Stimulated activated memory B cell treated with anti-CD40 and anti-IgM and Interleukin-4, amounts not matched to agents 10 μg/mL and 1 μg/mL and 100 μg/mL, for 72 hours (primary cell): Measurements from ENCODE around the gene CAMSAP1.

Experiments used
- ATAC-seq: fragments of 150-1000 bp; cut with Tn5 transposase; 2 replicates; pipeline ENCODE4 v1.10.0; 2021
- H3K27ac Mint-ChIP-seq: one replicate; pipeline ENCODE4 v1.8.0; 2022; ENCODE audit warnings: mild to moderate bottlenecking, mixed read lengths
- H3K27me3 Mint-ChIP-seq: one replicate; pipeline ENCODE4 v1.8.0; 2022; ENCODE audit warnings: mixed read lengths
- H3K36me3 Mint-ChIP-seq: one replicate; pipeline ENCODE4 v1.8.0; 2022; ENCODE audit warnings: mixed read lengths
- H3K4me1 Mint-ChIP-seq: one replicate; pipeline ENCODE4 v1.8.0; 2022; ENCODE audit warnings: mixed read lengths
- H3K4me3 Mint-ChIP-seq: one replicate; pipeline ENCODE4 v1.8.0; 2022; ENCODE audit warnings: mild to moderate bottlenecking, moderate library complexity, mixed read lengths
- H3K9me3 Mint-ChIP-seq: one replicate; pipeline ENCODE4 v1.8.0; 2022; ENCODE audit warnings: mixed read lengths

Gene CAMSAP1

GRCh38 chr9:135815830-135816650 is 91.3 kb downstream of the CAMSAP1 start:
- no peak for ATAC-seq
- Mint-ChIP-seq H3K9me3 (no peaks in the 10 kb centered on the region), H3K27me3 (no peaks in the 10 kb centered on the region), H3K36me3 (peaks cover 89% of the 10 kb centered on the region), H3K27ac (no peak overlapping the region), H3K4me3 (no peak overlapping the region), H3K4me1 (no peaks in the 10 kb centered on the region)

- Mint-ChIP-seq H3K4me1 (no peaks in the 10 kb centered on the region), H3K36me3 (peaks cover 90% of the 10 kb centered on the region), H3K27ac (no peak overlapping the region), H3K4me3 (no peak overlapping the region), H3K9me3 (no peaks in the 10 kb centered on the region), H3K27me3 (no peaks in the 10 kb centered on the region)
- no peak for ATAC-seq
Observed at GRCh38 chr9:135815413-135815812, 91.9 kb downstream of the CAMSAP1 start.

GRCh38 chr9:135814421-135815095 is 92.8 kb downstream of the CAMSAP1 start:
- H3K4me3 Mint-ChIP-seq: no peak overlapping the region
- no peaks in the 10 kb centered on the region for H3K27me3 Mint-ChIP-seq
- H3K27ac Mint-ChIP-seq: no peak overlapping the region
- H3K36me3 Mint-ChIP-seq: peaks cover 92% of the 10 kb centered on the region
- ATAC-seq: peak; percentile 27
- no peaks in the 10 kb centered on the region for H3K4me1 Mint-ChIP-seq
- H3K9me3 Mint-ChIP-seq: no peaks in the 10 kb centered on the region

- ATAC-seq: no peak
- peaks cover 86% of the 10 kb centered on the region for H3K36me3 Mint-ChIP-seq
- H3K27me3 Mint-ChIP-seq: no peaks in the 10 kb centered on the region
- H3K4me1 Mint-ChIP-seq: no peaks in the 10 kb centered on the region
- H3K27ac Mint-ChIP-seq: no peak overlapping the region
- H3K4me3 Mint-ChIP-seq: no peak overlapping the region
- H3K9me3 Mint-ChIP-seq: no peaks in the 10 kb centered on the region
Observed at GRCh38 chr9:135813671-135814290, 93.6 kb downstream of the CAMSAP1 start.

GRCh38 chr9:135812961-135813360 is 94.4 kb downstream of the CAMSAP1 start:
- H3K9me3 Mint-ChIP-seq: no peaks in the 10 kb centered on the region
- no peak overlapping the region for H3K27ac Mint-ChIP-seq
- no peak overlapping the region for H3K4me3 Mint-ChIP-seq
- no peak for ATAC-seq
- no peaks in the 10 kb centered on the region for H3K4me1 Mint-ChIP-seq
- peaks cover 78% of the 10 kb centered on the region for H3K36me3 Mint-ChIP-seq
- no peaks in the 10 kb centered on the region for H3K27me3 Mint-ChIP-seq

- no peak overlapping the region for H3K4me3 Mint-ChIP-seq
- H3K27me3 Mint-ChIP-seq: no peaks in the 10 kb centered on the region
- H3K9me3 Mint-ChIP-seq: no peaks in the 10 kb centered on the region
- no peaks in the 10 kb centered on the region for H3K4me1 Mint-ChIP-seq
- peaks cover 70% of the 10 kb centered on the region for H3K36me3 Mint-ChIP-seq
- H3K27ac Mint-ChIP-seq: no peak overlapping the region
- ATAC-seq: no peak
Observed at GRCh38 chr9:135811801-135812200, 95.5 kb downstream of the CAMSAP1 start.

- no peak overlapping the region for H3K27ac Mint-ChIP-seq
- H3K4me3 Mint-ChIP-seq: no peak overlapping the region
- H3K9me3 Mint-ChIP-seq: no peaks in the 10 kb centered on the region
- no peaks in the 10 kb centered on the region for H3K4me1 Mint-ChIP-seq
- ATAC-seq: no peak
- H3K36me3 Mint-ChIP-seq: peaks cover 62% of the 10 kb centered on the region
- no peaks in the 10 kb centered on the region for H3K27me3 Mint-ChIP-seq
Observed at GRCh38 chr9:135810806-135811575, 96.4 kb downstream of the CAMSAP1 start.

- H3K36me3 Mint-ChIP-seq: peaks cover 44% of the 10 kb centered on the region
- no peaks in the 10 kb centered on the region for H3K9me3 Mint-ChIP-seq
- no peak overlapping the region for H3K4me3 Mint-ChIP-seq
- ATAC-seq: no peak
- no peaks in the 10 kb centered on the region for H3K4me1 Mint-ChIP-seq
- no peaks in the 10 kb centered on the region for H3K27me3 Mint-ChIP-seq
- H3K27ac Mint-ChIP-seq: no peak overlapping the region
Observed at GRCh38 chr9:135809166-135809565, 98.2 kb downstream of the CAMSAP1 start.

GRCh38 chr9:135805422-135806022 is 101.8 kb downstream of the CAMSAP1 start:
- no peaks in the 10 kb centered on the region for H3K4me1 Mint-ChIP-seq
- peaks cover 4% of the 10 kb centered on the region for H3K9me3 Mint-ChIP-seq
- no peak for ATAC-seq
- H3K4me3 Mint-ChIP-seq: no peak overlapping the region
- no peak overlapping the region for H3K27ac Mint-ChIP-seq
- no peaks in the 10 kb centered on the region for H3K27me3 Mint-ChIP-seq
- H3K36me3 Mint-ChIP-seq: peaks cover 8% of the 10 kb centered on the region

GRCh38 chr9:135804581-135805421 is 102.5 kb downstream of the CAMSAP1 start:
- H3K4me1 Mint-ChIP-seq: no peaks in the 10 kb centered on the region
- H3K36me3 Mint-ChIP-seq: peaks cover 2% of the 10 kb centered on the region
- no peaks in the 10 kb centered on the region for H3K27me3 Mint-ChIP-seq
- H3K4me3 Mint-ChIP-seq: no peak overlapping the region
- peaks cover 4% of the 10 kb centered on the region for H3K9me3 Mint-ChIP-seq
- no peak overlapping the region for H3K27ac Mint-ChIP-seq
- ATAC-seq: no peak

GRCh38 chr9:135803441-135803840 is 103.9 kb downstream of the CAMSAP1 start:
- H3K9me3 Mint-ChIP-seq: peaks cover 4% of the 10 kb centered on the region
- H3K4me3 Mint-ChIP-seq: no peak overlapping the region
- H3K27ac Mint-ChIP-seq: no peak overlapping the region
- no peak for ATAC-seq
- H3K4me1 Mint-ChIP-seq: no peaks in the 10 kb centered on the region
- H3K36me3 Mint-ChIP-seq: no peaks in the 10 kb centered on the region
- peaks cover 6% of the 10 kb centered on the region for H3K27me3 Mint-ChIP-seq

GRCh38 chr9:135802876-135803419 is 104.4 kb downstream of the CAMSAP1 start:
- ATAC-seq: peak; percentile 12
- H3K27me3 Mint-ChIP-seq: peaks cover 11% of the 10 kb centered on the region

GRCh38 chr9:135801070-135801469 is 106.3 kb downstream of the CAMSAP1 start:
- peaks cover 22% of the 10 kb centered on the region for H3K27me3 Mint-ChIP-seq
- H3K9me3 Mint-ChIP-seq: peaks cover 4% of the 10 kb centered on the region
- no peaks in the 10 kb centered on the region for H3K4me1 Mint-ChIP-seq
- no peaks in the 10 kb centered on the region for H3K36me3 Mint-ChIP-seq
- H3K4me3 Mint-ChIP-seq: no peak overlapping the region
- no peak for ATAC-seq
- H3K27ac Mint-ChIP-seq: no peak overlapping the region

More at GRCh38 chr9:135802876-135803419, 104.4 kb downstream of the CAMSAP1 start:
- Mint-ChIP-seq H3K36me3 (no peaks in the 10 kb centered on the region), H3K4me1 (no peaks in the 10 kb centered on the region), H3K4me3 (no peak overlapping the region), H3K27ac (no peak overlapping the region), H3K9me3 (peaks cover 4% of the 10 kb centered on the region)

GRCh38 chr9:135799261-135799660 is 108.1 kb downstream of the CAMSAP1 start:
- H3K36me3 Mint-ChIP-seq: no peaks in the 10 kb centered on the region
- H3K27me3 Mint-ChIP-seq: peaks cover 22% of the 10 kb centered on the region
- ATAC-seq: no peak
- no peaks in the 10 kb centered on the region for H3K4me1 Mint-ChIP-seq
- H3K9me3 Mint-ChIP-seq: peaks cover 4% of the 10 kb centered on the region
- H3K27ac Mint-ChIP-seq: no peak overlapping the region
- H3K4me3 Mint-ChIP-seq: no peak overlapping the region
